Progenitor cell of endocrine pancreas (in vitro differentiated cells): ENCODE measurements around the gene SND1. TPM values are rescaled to one million over a fixed set of nuclear protein-coding genes. Genes with fewer than 3 reads are reported as not detected.

Source experiments
- DNase-seq: peaks from one replicate; pipeline ENCODE4 v3.0.0; 2021; ENCODE audit warnings: low spot score; ENCODE audit not compliant: unreplicated experiment
- H3K27ac Mint-ChIP-seq: 2 replicates; pipeline ENCODE4 v1.8.0; 2021; ENCODE audit warnings: mild to moderate bottlenecking, moderate library complexity, mixed read lengths
- H3K27me3 Mint-ChIP-seq: 2 replicates; pipeline ENCODE4 v1.8.0; 2021; ENCODE audit warnings: mixed read lengths
- H3K36me3 Mint-ChIP-seq: 2 replicates; pipeline ENCODE4 v1.8.0; 2022; ENCODE audit warnings: mixed read lengths; ENCODE audit not compliant: insufficient read depth
- H3K4me1 Mint-ChIP-seq: 2 replicates; pipeline ENCODE4 v1.8.0; 2021; ENCODE audit warnings: low read depth, mixed read lengths
- H3K4me3 Mint-ChIP-seq: 2 replicates; pipeline ENCODE4 v1.8.0; 2021; ENCODE audit warnings: low read depth, mild to moderate bottlenecking, moderate library complexity, mixed read lengths
- H3K9me3 Mint-ChIP-seq: 2 replicates; pipeline ENCODE4 v1.8.0; 2021; ENCODE audit warnings: low read depth, mixed read lengths
- CTCF ChIP-seq: fragments of 200-600 bp; sonication (generic); IDR thresholded peaks from one replicate; pipeline ENCODE4 v1.5.0; 2021; ENCODE audit warnings: antibody characterized with exemption, mild to moderate bottlenecking; ENCODE audit not compliant: unreplicated experiment
- total RNA-seq: library from RNA; stranded (reverse); gene quantifications from 2 replicates; pipeline ENCODE4 v1.2.1, GENCODE V29; 2021

The SND1 gene
- total RNA-seq, 1 donor from 2014 or later: 213 TPM

GRCh38 chr7:127813991-127814541, 162.1 kb downstream of the SND1 start:
- TF ChIP-seq CTCF: no peak
- no peaks in the 10 kb centered on the region for H3K9me3 Mint-ChIP-seq
- H3K4me3 Mint-ChIP-seq: no peak overlapping the region
- H3K4me1 Mint-ChIP-seq: peaks cover 30% of the 10 kb centered on the region
- H3K36me3 Mint-ChIP-seq: peaks cover 2% of the 10 kb centered on the region
- no peak for DNase-seq
- no peaks in the 10 kb centered on the region for H3K27me3 Mint-ChIP-seq
- H3K27ac Mint-ChIP-seq: no peak overlapping the region

- H3K4me1 Mint-ChIP-seq: peaks cover 39% of the 10 kb centered on the region
- no peak for TF ChIP-seq CTCF
- no peak for DNase-seq
- peak overlapping the region; percentile 43 for H3K27ac Mint-ChIP-seq
- no peaks in the 10 kb centered on the region for H3K27me3 Mint-ChIP-seq
- H3K4me3 Mint-ChIP-seq: no peak overlapping the region
- H3K9me3 Mint-ChIP-seq: no peaks in the 10 kb centered on the region
- H3K36me3 Mint-ChIP-seq: no peaks in the 10 kb centered on the region
Measured at GRCh38 chr7:127815631-127816145, 163.7 kb downstream of the SND1 start.

GRCh38 chr7:127816354-127817190, 164.6 kb downstream of the SND1 start:
- TF ChIP-seq CTCF: no peak
- Mint-ChIP-seq H3K4me1 (peaks cover 42% of the 10 kb centered on the region), H3K4me3 (peak overlapping the region; percentile 33), H3K36me3 (no peaks in the 10 kb centered on the region), H3K27ac (peak overlapping the region; percentile 43), H3K9me3 (no peaks in the 10 kb centered on the region), H3K27me3 (no peaks in the 10 kb centered on the region)
- no peak for DNase-seq

GRCh38 chr7:127817466-127817865, 165.5 kb downstream of the SND1 start:
- H3K27ac Mint-ChIP-seq: no peak overlapping the region
- no peak for DNase-seq
- peaks cover 38% of the 10 kb centered on the region for H3K4me1 Mint-ChIP-seq

More at GRCh38 chr7:127817466-127817865, 165.5 kb downstream of the SND1 start:
- TF ChIP-seq CTCF: no peak
- no peaks in the 10 kb centered on the region for H3K9me3 Mint-ChIP-seq
- H3K4me3 Mint-ChIP-seq: no peak overlapping the region
- H3K27me3 Mint-ChIP-seq: no peaks in the 10 kb centered on the region
- H3K36me3 Mint-ChIP-seq: no peaks in the 10 kb centered on the region
